Keratinocyte (primary cell): Measurements from ENCODE around the gene ITGAD.

ENCODE experiments used
- CTCF ChIP-seq, 3 experiments: IDR thresholded peaks in 1 of 3; conservative IDR thresholded peaks in 1 of 3; optimal IDR thresholded peaks in 1 of 3; 2 replicates in 2 of 3; 3 replicates in 1 of 3; pipeline versions ENCODE3 to v1.5.1; 2011; ENCODE audit warnings: low read length in 3 of 3, mild to moderate bottlenecking in 3 of 3, moderate library complexity in 2 of 3, control low read depth in 1 of 3, inconsistent platforms in 1 of 3; ENCODE audit not compliant: insufficient read depth in 2 of 3; ENCODE audit errors: extremely low read depth in 1 of 3
- EZH2 ChIP-seq: IDR thresholded peaks from one replicate; pipeline ENCODE4 v1.6.1; 2012; ENCODE audit warnings: inconsistent platforms, mild to moderate bottlenecking, low read length, moderate library complexity

GRCh38 chr16:31356566-31357323, 36.4 kb upstream of the ITGAD start:
- TF ChIP-seq CTCF (optimal IDR thresholded peaks at IDR 0.05 in 1 of 3, IDR thresholded peaks at IDR 0.05 in 1 of 3, conservative IDR thresholded peaks at IDR 0.05 in 1 of 3; ENCODE audit: extremely low read depth in 1 of 3, insufficient read depth in 2 of 3, low read length in 3 of 3) (no peak), EZH2 (no peak)
